SK-N-SH (cell line): ENCODE results near the gene DRC3. TPM values are rescaled to one million over a fixed set of nuclear protein-coding genes. Genes with fewer than 3 reads are reported as not detected.
A peak's percentile ranks its signal among the peaks of the same experiment; 100 is the strongest.
"Not testable (repeated sequence)": the region's sequence is repeated elsewhere in the genome, so short reads cannot be mapped to it uniquely, and the experiment has no call there.

Source experiments
- CTCF ChIA-PET: fragments of 300-600, 350-600 bp; formaldehyde crosslinking; extraction: SDS; loops from one replicate; lab custom pipeline; 2021; lab: Yijun Ruan, JAX
- POLR2A ChIA-PET: fragments of 350-600 bp; sonication (Branson Sonifier 250); formaldehyde crosslinking; extraction: SDS; loops from one replicate; lab custom pipeline; 2020; ENCODE audit warnings: antibody characterized with exemption, inconsistent platforms; lab: Yijun Ruan, JAX
- DNase-seq: peaks from one replicate; pipeline ENCODE4 v3.0.0; 2012
- H2AFZ ChIP-seq: fragments of 200-600 bp; sonication (generic); 2 replicates; pipeline ENCODE4 v1.8.1; 2016; ENCODE audit warnings: antibody characterized with exemption, mild to moderate bottlenecking, low read depth
- H3F3A ChIP-seq: fragments of 200-600 bp; sonication (generic); replicated peaks from 2 replicates; pipeline ENCODE3; 2016; ENCODE audit warnings: antibody characterized with exemption, mild to moderate bottlenecking; ENCODE audit not compliant: insufficient read depth
- H3K27ac ChIP-seq, 2 experiments: fragments of 200-500 bp in 1 of 2; fragments of 200-600 bp in 1 of 2; sonication (Bioruptor generic) in 1 of 2; sonication (generic), shearing (Covaris generic) in 1 of 2; 2 replicates each; pipeline versions ENCODE4 v1.5.1 to v1.6.1; 2014 to 2016; ENCODE audit warnings: low read depth in 2 of 2, inconsistent platforms in 1 of 2, low read length in 1 of 2, mild to moderate bottlenecking in 1 of 2, mixed read lengths in 1 of 2
- H3K27me3 ChIP-seq: fragments of 200-600 bp; sonication (generic), shearing (Covaris generic); 2 replicates; pipeline ENCODE4 v1.6.1; 2016; ENCODE audit warnings: mixed run types; ENCODE audit not compliant: insufficient read depth
- H3K36me3 ChIP-seq, 2 experiments: fragments of 200-500 bp in 1 of 2; fragments of 200-600 bp in 1 of 2; sonication (Bioruptor generic) in 1 of 2; sonication (generic) in 1 of 2; replicated peaks in 1 of 2; 2 replicates each; pipeline versions ENCODE3 to v1.5.1; 2014 to 2016; ENCODE audit warnings: low read length in 1 of 2, mild to moderate bottlenecking in 1 of 2; ENCODE audit not compliant: insufficient read depth in 2 of 2, control insufficient read depth in 1 of 2
- H3K4me1 ChIP-seq, 2 experiments: fragments of 200-500 bp in 1 of 2; fragments of 200-600 bp in 1 of 2; sonication (Bioruptor generic) in 1 of 2; sonication (generic), shearing (Covaris generic) in 1 of 2; 2 replicates each; pipeline versions ENCODE4 v1.5.1 to v1.6.1; 2014 to 2016; ENCODE audit warnings: low read depth in 1 of 2, low read length in 1 of 2, mixed run types in 1 of 2; ENCODE audit not compliant: insufficient read depth in 2 of 2, control insufficient read depth in 1 of 2
- H3K4me2 ChIP-seq: fragments of 200-600 bp; sonication (generic), shearing (Covaris generic); 2 replicates; pipeline ENCODE4 v1.6.1; 2017; ENCODE audit warnings: mixed run types
- H3K4me3 ChIP-seq, 2 experiments: fragments of 200-500 bp in 1 of 2; fragments of 200-600 bp in 1 of 2; sonication (Bioruptor generic) in 1 of 2; sonication (generic), shearing (Covaris generic) in 1 of 2; 2 replicates each; pipeline versions ENCODE4 v1.5.1 to v1.8.1; 2014 to 2016; ENCODE audit warnings: low read depth in 2 of 2, inconsistent platforms in 1 of 2, low read length in 1 of 2, mild to moderate bottlenecking in 1 of 2, mixed read lengths in 1 of 2, moderate library complexity in 1 of 2
- H3K79me2 ChIP-seq: fragments of 200-600 bp; sonication (generic); 2 replicates; pipeline ENCODE4 v1.8.1; 2017; ENCODE audit warnings: mild to moderate bottlenecking; ENCODE audit not compliant: insufficient read depth
- H3K9ac ChIP-seq: fragments of 200-600 bp; sonication (generic); 2 replicates; pipeline ENCODE4 v1.6.1; 2017; ENCODE audit warnings: mixed run types
- H3K9me2 ChIP-seq: fragments of 200-600 bp; sonication (generic); 2 replicates; pipeline ENCODE4 v1.6.1; 2017; ENCODE audit warnings: mixed run types
- H3K9me3 ChIP-seq: fragments of 200-600 bp; sonication (generic); 2 replicates; pipeline ENCODE4 v1.6.1; 2017; ENCODE audit warnings: mixed run types, mild to moderate bottlenecking, moderate library complexity
- H4K20me1 ChIP-seq: fragments of 200-600 bp; sonication (generic); 2 replicates; pipeline ENCODE4 v1.6.1; 2017; ENCODE audit warnings: mild to moderate bottlenecking, mixed run types; ENCODE audit not compliant: insufficient read depth
- CHD2 ChIP-seq: fragments of 150-350 bp; IDR thresholded peaks from 2 replicates; pipeline ENCODE4 v1.6.1; 2018; ENCODE audit warnings: low read length; ENCODE audit not compliant: partially characterized antibody
- ELF1 ChIP-seq: IDR thresholded peaks from 2 replicates; pipeline ENCODE4 v1.4.0; 2012
- FOSL2 ChIP-seq: IDR thresholded peaks from 2 replicates; pipeline ENCODE4 v1.4.0; 2012; ENCODE audit warnings: low read depth, mild to moderate bottlenecking, moderate library complexity, borderline replicate concordance
- FOXM1 ChIP-seq: IDR thresholded peaks from 2 replicates; pipeline ENCODE4 v1.4.0; 2012; ENCODE audit warnings: low read depth, mild to moderate bottlenecking
- GABPA ChIP-seq: IDR thresholded peaks from 2 replicates; pipeline ENCODE4 v1.4.0; 2012; ENCODE audit warnings: low read depth, mild to moderate bottlenecking
- GATA2 ChIP-seq: sonication (generic); formaldehyde crosslinking; IDR thresholded peaks from 2 replicates; pipeline ENCODE4 v1.5.0; 2020; ENCODE audit warnings: mild to moderate bottlenecking, missing genetic modification reagents
- IRF3 ChIP-seq: fragments of 150-350 bp; IDR thresholded peaks from 2 replicates; pipeline ENCODE4 v1.6.1; 2016; ENCODE audit warnings: mild to moderate bottlenecking, low read depth, low read length
- JUND ChIP-seq: IDR thresholded peaks from 2 replicates; pipeline ENCODE4 v1.4.0; 2012
- MEF2A ChIP-seq: IDR thresholded peaks from 2 replicates; pipeline ENCODE4 v1.4.0; 2012; ENCODE audit warnings: low read depth, borderline replicate concordance
- MXI1 ChIP-seq: IDR thresholded peaks from 2 replicates; pipeline ENCODE4 v1.6.1; 2012; ENCODE audit warnings: mild to moderate bottlenecking, low read depth, low read length, improper control_type of control experiment
- NFIC ChIP-seq: IDR thresholded peaks from 2 replicates; pipeline ENCODE4 v1.4.0; 2012; ENCODE audit warnings: borderline replicate concordance
- RAD21 ChIP-seq: IDR thresholded peaks from 2 replicates; pipeline ENCODE4 v1.6.1; 2012; ENCODE audit warnings: mild to moderate bottlenecking, low read length
- RCOR1 ChIP-seq: fragments of 150-350 bp; IDR thresholded peaks from 2 replicates; pipeline ENCODE4 v1.6.1; 2017; ENCODE audit warnings: antibody characterized with exemption, low read length
- RFX5 ChIP-seq: IDR thresholded peaks from 2 replicates; pipeline ENCODE4 v1.6.1; 2012; ENCODE audit warnings: mild to moderate bottlenecking, improper control_type of control experiment, low read length
- TEAD4 ChIP-seq: IDR thresholded peaks from 2 replicates; pipeline ENCODE4 v1.4.0; 2012; ENCODE audit warnings: mild to moderate bottlenecking, borderline replicate concordance; ENCODE audit not compliant: insufficient read depth
- YY1 ChIP-seq: IDR thresholded peaks from 2 replicates; pipeline ENCODE4 v1.4.0; 2012; ENCODE audit warnings: low read depth, mild to moderate bottlenecking
- ZBTB33 ChIP-seq: IDR thresholded peaks from 2 replicates; pipeline ENCODE4 v1.4.0; 2012; ENCODE audit warnings: low read depth, borderline replicate concordance
- WGBS: methylation state at CpG from one replicate; pipeline ENCODE4 v1.1.6; 2017; ENCODE audit warnings: low lambda C conversion rate; 5-methylcytosine and 5-hydroxymethylcytosine counted together
- polyA plus RNA-seq, 3 experiments: library from polyadenylated mRNA; depleted of rRNA; stranded (reverse); fragments of >200 nt; gene quantifications; 2 replicates each; pipeline ENCODE4 v1.2.3, GENCODE V29; 2012
- TF ChIP-seq, protein P1 (sequence below): IDR thresholded peaks from 2 replicates; pipeline ENCODE4 v1.4.0; 2012; ENCODE audit warnings: low read depth, borderline replicate concordance
- TF ChIP-seq, protein P2 (sequence below): IDR thresholded peaks from 2 replicates; pipeline ENCODE4 v1.4.0; 2012; ENCODE audit warnings: low read depth

Gene DRC3
- polyA plus RNA-seq, 1 of the 3 experiments (the other 2 are of a cell fraction): 3.6 TPM

DNA sequence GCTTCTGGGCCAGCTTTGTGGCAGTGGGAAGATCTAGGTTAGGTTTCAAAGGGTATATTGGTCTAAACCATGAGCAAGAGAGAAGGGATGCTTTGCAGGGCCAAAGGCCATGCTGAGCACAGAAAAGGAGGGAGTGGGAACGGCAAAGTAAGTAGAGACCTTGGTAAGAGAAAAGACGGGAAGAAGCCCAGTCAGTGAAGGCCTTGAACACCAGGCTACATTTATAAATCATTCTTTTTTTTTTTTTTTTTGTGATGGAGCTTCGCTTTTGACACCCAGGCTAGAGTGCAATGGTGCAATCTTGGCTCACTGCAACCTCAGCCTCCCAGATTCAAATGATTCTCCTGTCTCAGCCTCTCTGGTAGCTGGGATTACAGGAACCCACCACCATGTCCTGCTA is 18.6 kb upstream of the DRC3 start:
- H3K36me3 ChIP-seq: peaks cover 0 to 12% of the 10 kb centered on the region in 2 experiments
- H3K9me3 ChIP-seq: no peaks in the 10 kb centered on the region
- no peaks in the 10 kb centered on the region for H3K9me2 ChIP-seq
- H4K20me1 ChIP-seq: no peaks in the 10 kb centered on the region
- TF ChIP-seq MEF2A (no peak), GATA2 (no peak), FOXM1 (no peak), RAD21 (no peak), YY1 (no peak), FOSL2 (no peak), ELF1 (no peak), CHD2 (no peak), RFX5 (no peak), RCOR1 (no peak), NFIC (no peak), ZBTB33 (no peak), JUND (no peak), MXI1 (no peak), IRF3 (no peak), TEAD4 (no peak), GABPA (no peak)
- TF ChIP-seq, protein P1, sequence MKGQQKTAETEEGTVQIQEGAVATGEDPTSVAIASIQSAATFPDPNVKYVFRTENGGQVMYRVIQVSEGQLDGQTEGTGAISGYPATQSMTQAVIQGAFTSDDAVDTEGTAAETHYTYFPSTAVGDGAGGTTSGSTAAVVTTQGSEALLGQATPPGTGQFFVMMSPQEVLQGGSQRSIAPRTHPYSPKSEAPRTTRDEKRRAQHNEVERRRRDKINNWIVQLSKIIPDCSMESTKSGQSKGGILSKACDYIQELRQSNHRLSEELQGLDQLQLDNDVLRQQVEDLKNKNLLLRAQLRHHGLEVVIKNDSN: no peak
- TF ChIP-seq, protein P2, sequence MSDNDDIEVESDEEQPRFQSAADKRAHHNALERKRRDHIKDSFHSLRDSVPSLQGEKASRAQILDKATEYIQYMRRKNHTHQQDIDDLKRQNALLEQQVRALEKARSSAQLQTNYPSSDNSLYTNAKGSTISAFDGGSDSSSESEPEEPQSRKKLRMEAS: no peak
- TF ChIP-seq, all 33 proteins: peak for 0
- POLR2A ChIA-PET: no interaction called here
- H3K27ac ChIP-seq: no peak overlapping the region
- H3K9ac ChIP-seq: no peak overlapping the region
- H3K4me3 ChIP-seq: no peak overlapping the region
- peaks cover 85% of the 10 kb centered on the region for H3K79me2 ChIP-seq
- peaks cover 47% of the 10 kb centered on the region for H3F3A ChIP-seq
- H3K4me2 ChIP-seq: no peak overlapping the region
- 96% methylated on average over 3 of the region's 3 CpGs for WGBS
- no peaks in the 10 kb centered on the region for H3K27me3 ChIP-seq
- peaks cover 34 to 41% of the 10 kb centered on the region in 2 experiments for H3K4me1 ChIP-seq
- no peak overlapping the region for H2AFZ ChIP-seq
- CTCF ChIA-PET: no interaction called here
- DNase-seq: no peak

DNA sequence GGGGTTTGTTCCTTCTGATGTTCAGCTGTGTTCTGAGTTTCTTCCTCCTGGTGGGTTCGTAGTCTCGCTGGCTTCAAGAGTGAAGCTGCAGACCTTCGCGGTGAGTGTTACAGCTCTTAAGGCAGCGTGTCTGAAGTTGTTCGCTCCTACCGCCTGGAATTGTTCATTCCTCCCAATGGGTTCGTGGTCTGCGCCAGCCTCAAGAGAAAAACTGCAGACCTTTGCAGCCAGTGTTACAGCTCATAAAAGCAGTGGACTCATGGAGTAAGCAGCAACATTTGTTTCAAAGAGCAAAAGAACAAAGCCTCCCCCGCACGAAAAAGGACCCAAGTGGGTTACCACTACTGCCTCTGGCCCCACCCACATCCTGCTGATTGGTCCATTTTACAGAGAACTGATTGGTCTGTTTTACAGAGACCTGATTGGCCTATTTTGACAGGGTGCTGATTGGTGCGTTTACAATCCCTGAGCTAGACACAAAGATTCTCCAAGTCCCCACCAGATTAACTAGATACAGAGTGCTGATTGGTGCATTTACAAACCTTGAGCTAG is 16.8 kb upstream of the DRC3 start:
- H3K27me3 ChIP-seq, H4K20me1 ChIP-seq, H3K9ac ChIP-seq, DNase-seq, H2AFZ ChIP-seq, H3K9me2 ChIP-seq, POLR2A ChIA-PET, H3K9me3 ChIP-seq, H3K4me3 ChIP-seq, H3K4me2 ChIP-seq: not testable (repeated sequence)
- Histone ChIP-seq H3K79me2 (peaks cover 87% of the 10 kb centered on the region), H3F3A (peaks cover 57% of the 10 kb centered on the region), H3K36me3 (peaks cover 0 to 12% of the 10 kb centered on the region in 2 experiments), H3K4me1 (peaks cover 32 to 41% of the 10 kb centered on the region in 2 experiments), H3K27ac (peak overlapping the region in 1 of 2 experiments; percentile 98; a peak in 1 of 4 replicates)
- CTCF ChIA-PET: interaction anchor here (1.1 to 1.5 kb wide), 2 partner anchors 30 to 65 kb away, joined by 3 to 4 read pairs; no protein-coding TSS in a partner anchor
- WGBS: 97% methylated on average over 12 of the region's 12 CpGs
